Measurements from ENCODE around the gene HOXA10. TPM values are rescaled to one million over a fixed set of nuclear protein-coding genes. Genes with fewer than 3 reads are reported as not detected.
A peak's percentile ranks its signal among the peaks of the same experiment; 100 is the strongest.

HOXA10 gene
- total and polyA plus RNA-seq, 2 experiments from 2014 or later = not detected

GRCh38 chr7:27151341-27151930 is 22.7 kb downstream of the HOXA10 start:
- no peak overlapping the region for H3K27ac ChIP-seq
- no peaks in the 10 kb centered on the region for H3K36me3 ChIP-seq
- no peak for TF ChIP-seq CTCF (IDR thresholded peaks at IDR 0.05; ENCODE audit: low read depth, low read length)
- no peaks in the 10 kb centered on the region for H3K9me3 ChIP-seq (ENCODE audit: low read depth)
- H3K4me3 ChIP-seq = peak overlapping the region; percentile 10
- H3K4me1 ChIP-seq (ENCODE audit: low read depth) = no peaks in the 10 kb centered on the region
- DNase-seq (ENCODE audit: low read depth in 1 of 2, low spot score in 1 of 2) = no peak
- H3K27me3 ChIP-seq = peaks cover 100% of the 10 kb centered on the region

- peak; percentile 81 for TF ChIP-seq CTCF (IDR thresholded peaks at IDR 0.05; ENCODE audit: low read depth, low read length)
Observed at GRCh38 chr7:27150568-27151340, 23.4 kb downstream of the HOXA10 start.

GRCh38 chr7:27149842-27150567 is 24.1 kb downstream of the HOXA10 start:
- Histone ChIP-seq H3K4me1 (ENCODE audit: low read depth) (no peaks in the 10 kb centered on the region), H3K27me3 (peaks cover 100% of the 10 kb centered on the region), H3K27ac (no peak overlapping the region), H3K36me3 (no peaks in the 10 kb centered on the region), H3K9me3 (ENCODE audit: low read depth) (no peaks in the 10 kb centered on the region), H3K4me3 (no peak overlapping the region)
- TF ChIP-seq CTCF (IDR thresholded peaks at IDR 0.05; ENCODE audit: low read depth, low read length) = no peak
- DNase-seq (ENCODE audit: low read depth in 1 of 2, low spot score in 1 of 2) = no peak

More at GRCh38 chr7:27150568-27151340, 23.4 kb downstream of the HOXA10 start:
- H3K36me3 ChIP-seq = no peaks in the 10 kb centered on the region
- peak; percentile 69 to 79 for DNase-seq (ENCODE audit: low read depth in 1 of 2, low spot score in 1 of 2)
- no peaks in the 10 kb centered on the region for H3K4me1 ChIP-seq (ENCODE audit: low read depth)
- peaks cover 100% of the 10 kb centered on the region for H3K27me3 ChIP-seq
- no peak overlapping the region for H3K27ac ChIP-seq
- peak overlapping the region; percentile 10 for H3K4me3 ChIP-seq
- no peaks in the 10 kb centered on the region for H3K9me3 ChIP-seq (ENCODE audit: low read depth)

- DNase-seq (ENCODE audit: low read depth in 1 of 2, low spot score in 1 of 2) = no peak
- Histone ChIP-seq H3K27ac (no peak overlapping the region), H3K4me1 (ENCODE audit: low read depth) (no peaks in the 10 kb centered on the region), H3K36me3 (no peaks in the 10 kb centered on the region), H3K9me3 (ENCODE audit: low read depth) (no peaks in the 10 kb centered on the region), H3K4me3 (no peak overlapping the region), H3K27me3 (peaks cover 100% of the 10 kb centered on the region)
- no peak for TF ChIP-seq CTCF (IDR thresholded peaks at IDR 0.05; ENCODE audit: low read depth, low read length)
Observed at GRCh38 chr7:27148756-27149641, 25.1 kb downstream of the HOXA10 start.
